Measurements from ENCODE around the gene EXD3. TPM values are rescaled to one million over a fixed set of nuclear protein-coding genes. Genes with fewer than 3 reads are reported as not detected.

The EXD3 gene
- total and polyA plus RNA-seq, 2 of the 13 experiments (the other 11 are each of a cell fraction or from before 2014, with no cell fraction given) = 2.7 to 4.8 TPM

GRCh38 chr9:137394866-137395665 lies 27.9 kb downstream of the EXD3 start (continued):
- no peak for TF ChIP-seq HMGXB3 (CRISPR knock-in tag; IDR thresholded peaks at IDR 0.05; ENCODE audit: borderline replicate concordance)
- no peak for TF ChIP-seq ZNF567 (CRISPR knock-in tag; IDR thresholded peaks at IDR 0.05; ENCODE audit: borderline replicate concordance)
- no peak for TF ChIP-seq ZNF101 (CRISPR knock-in tag; IDR thresholded peaks at IDR 0.05; ENCODE audit: borderline replicate concordance, low read depth)
- TF ChIP-seq GZF1 (CRISPR knock-in tag; IDR thresholded peaks at IDR 0.05) = no peak
- no peak for TF ChIP-seq AFF4 (CRISPR knock-in tag; IDR thresholded peaks at IDR 0.05)
- no peak for TF ChIP-seq PHF8 (CRISPR knock-in tag; IDR thresholded peaks at IDR 0.05)
